ENCODE data around the gene CP.
A peak's percentile ranks its signal among the peaks of the same experiment; 100 is the strongest.

CP gene

GRCh38 chr3:149195221-149195620 lies 26.4 kb downstream of the CP start:
- DNase-seq (ENCODE audit: extremely low spot score, insufficient read length, low read depth) (no peak), FAIRE-seq (no peak)

GRCh38 chr3:149188494-149188893 lies 33.1 kb downstream of the CP start:
- DNase-seq (ENCODE audit: extremely low spot score, insufficient read length, low read depth) = no peak
- FAIRE-seq = no peak

GRCh38 chr3:149186721-149187120 lies 34.9 kb downstream of the CP start:
- no peak for DNase-seq (ENCODE audit: extremely low spot score, insufficient read length, low read depth)
- no peak for FAIRE-seq

GRCh38 chr3:149186219-149186618 lies 35.4 kb downstream of the CP start:
- FAIRE-seq (no peak), DNase-seq (ENCODE audit: extremely low spot score, insufficient read length, low read depth) (no peak)

- FAIRE-seq = no peak
- DNase-seq (ENCODE audit: extremely low spot score, insufficient read length, low read depth) = no peak
Observed at GRCh38 chr3:149181182-149181581, 40.4 kb downstream of the CP start.

- FAIRE-seq (no peak), DNase-seq (ENCODE audit: extremely low spot score, insufficient read length, low read depth) (no peak)
Observed at GRCh38 chr3:149180057-149180573, 41.5 kb downstream of the CP start.

- DNase-seq (ENCODE audit: extremely low spot score, insufficient read length, low read depth) = no peak
- FAIRE-seq = no peak
Observed at GRCh38 chr3:149179220-149179619, 42.4 kb downstream of the CP start.

- no peak for FAIRE-seq
- no peak for DNase-seq (ENCODE audit: extremely low spot score, insufficient read length, low read depth)
Observed at GRCh38 chr3:149177122-149177521, 44.5 kb downstream of the CP start.

GRCh38 chr3:149174901-149175300 lies 46.7 kb downstream of the CP start:
- no peak for DNase-seq (ENCODE audit: extremely low spot score, insufficient read length, low read depth)
- FAIRE-seq = no peak

- FAIRE-seq = no peak
Observed at GRCh38 chr3:149170672-149171071, 51.0 kb downstream of the CP start.

GRCh38 chr3:149167898-149168297 lies 53.7 kb downstream of the CP start:
- no peak for FAIRE-seq
- DNase-seq (ENCODE audit: extremely low spot score, insufficient read length, low read depth) = no peak

More at GRCh38 chr3:149170672-149171071, 51.0 kb downstream of the CP start:
- DNase-seq (ENCODE audit: extremely low spot score, insufficient read length, low read depth) = no peak

GRCh38 chr3:149163066-149163465 lies 58.6 kb downstream of the CP start:
- no peak for FAIRE-seq
- no peak for DNase-seq (ENCODE audit: extremely low spot score, insufficient read length, low read depth)

- no peak for FAIRE-seq
Observed at GRCh38 chr3:149162007-149162406, 59.6 kb downstream of the CP start.

GRCh38 chr3:149160754-149161300 lies 60.8 kb downstream of the CP start:
- FAIRE-seq (no peak), DNase-seq (ENCODE audit: extremely low spot score, insufficient read length, low read depth) (no peak)

More at GRCh38 chr3:149162007-149162406, 59.6 kb downstream of the CP start:
- DNase-seq (ENCODE audit: extremely low spot score, insufficient read length, low read depth) = no peak

- FAIRE-seq (no peak), DNase-seq (ENCODE audit: extremely low spot score, insufficient read length, low read depth) (no peak)
Observed at GRCh38 chr3:149153402-149153801, 68.2 kb downstream of the CP start.

GRCh38 chr3:149152420-149152819 lies 69.2 kb downstream of the CP start:
- DNase-seq (ENCODE audit: extremely low spot score, insufficient read length, low read depth) (no peak), FAIRE-seq (peak; percentile 90)

GRCh38 chr3:149151843-149152242 lies 69.8 kb downstream of the CP start:
- DNase-seq (ENCODE audit: extremely low spot score, insufficient read length, low read depth) (no peak), FAIRE-seq (peak; percentile 50)

- DNase-seq (ENCODE audit: extremely low spot score, insufficient read length, low read depth) = no peak
- no peak for FAIRE-seq
Observed at GRCh38 chr3:149150436-149150835, 71.2 kb downstream of the CP start.

GRCh38 chr3:149145974-149146373 lies 75.7 kb downstream of the CP start:
- DNase-seq (ENCODE audit: extremely low spot score, insufficient read length, low read depth) = no peak
- FAIRE-seq = peak; percentile 70

- FAIRE-seq = peak; percentile 57
Observed at GRCh38 chr3:149145356-149145755, 76.3 kb downstream of the CP start.

GRCh38 chr3:149142682-149143081 lies 78.9 kb downstream of the CP start:
- no peak for FAIRE-seq
- DNase-seq (ENCODE audit: extremely low spot score, insufficient read length, low read depth) = no peak

More at GRCh38 chr3:149145356-149145755, 76.3 kb downstream of the CP start:
- no peak for DNase-seq (ENCODE audit: extremely low spot score, insufficient read length, low read depth)

GRCh38 chr3:149134575-149134974 lies 87.1 kb downstream of the CP start:
- FAIRE-seq (no peak), DNase-seq (ENCODE audit: extremely low spot score, insufficient read length, low read depth) (no peak)

Data from GM18507 (cell line).